Keratinocyte (primary cell): Measurements from ENCODE around the gene MASP2. TPM values are rescaled to one million over a fixed set of nuclear protein-coding genes. Genes with fewer than 3 reads are reported as not detected.
"Not testable (repeated sequence)": the region's sequence is repeated elsewhere in the genome, so short reads cannot be mapped to it uniquely, and the experiment has no call there.

Experiments used
- DNase-seq: peaks from one replicate; pipeline ENCODE4 v3.0.0-alpha.2; 2011; ENCODE audit warnings: low read depth, missing footprints, low spot score
- FAIRE-seq: peaks from 2 replicates; lab custom pipeline; 2011; peaks lifted over from hg19 to GRCh38; lab: Jason Lieb, UNC
- H2AFZ ChIP-seq: 2 replicates; pipeline ENCODE4 v1.6.0; 2012; ENCODE audit warnings: low read length, control low read depth, inconsistent platforms; ENCODE audit not compliant: control insufficient read depth
- H3K27ac ChIP-seq: 2 replicates; pipeline ENCODE4 v1.5.1; 2011; ENCODE audit warnings: low read length; ENCODE audit not compliant: control insufficient read depth, insufficient read depth
- H3K27me3 ChIP-seq: 3 replicates; pipeline ENCODE4 v1.6.0; 2011; ENCODE audit warnings: low read length; ENCODE audit not compliant: control insufficient read depth, insufficient read depth; ENCODE audit errors: extremely low read depth
- H3K36me3 ChIP-seq, 2 experiments: 2 replicates in 1 of 2; 3 replicates in 1 of 2; pipeline ENCODE4 v1.5.1; 2011; ENCODE audit warnings: low read length in 2 of 2, mild to moderate bottlenecking in 1 of 2; ENCODE audit not compliant: control insufficient read depth in 2 of 2, insufficient read depth in 2 of 2; ENCODE audit errors: extremely low read depth in 1 of 2
- H3K4me1 ChIP-seq: 3 replicates; pipeline ENCODE4 v1.5.1; 2011; ENCODE audit warnings: low read length; ENCODE audit not compliant: control insufficient read depth, insufficient read depth; ENCODE audit errors: extremely low read depth
- H3K4me2 ChIP-seq: 3 replicates; pipeline ENCODE4 v1.6.0; 2011; ENCODE audit warnings: low read depth, low read length; ENCODE audit not compliant: control insufficient read depth, insufficient read depth; ENCODE audit errors: extremely low read depth
- H3K4me3 ChIP-seq, 3 experiments: fragments of 200-600 bp in 1 of 3; sonication (generic) in 1 of 3; 2 replicates in 2 of 3; 3 replicates in 1 of 3; pipeline ENCODE4 v1.5.1; 2011 to 2016; ENCODE audit warnings: low read length in 3 of 3, mild to moderate bottlenecking in 3 of 3, control low read depth in 2 of 3, inconsistent platforms in 1 of 3, low read depth in 1 of 3, mixed read lengths in 1 of 3, mixed run types in 1 of 3, moderate library complexity in 1 of 3; ENCODE audit not compliant: control insufficient read depth in 2 of 3, insufficient read depth in 2 of 3; ENCODE audit errors: extremely low read depth in 1 of 3
- H3K79me2 ChIP-seq: 2 replicates; pipeline ENCODE4 v1.6.0; 2012; ENCODE audit warnings: low read length; ENCODE audit not compliant: control insufficient read depth, insufficient read depth
- H3K9ac ChIP-seq: 3 replicates; pipeline ENCODE4 v1.6.0; 2011; ENCODE audit warnings: low read length; ENCODE audit not compliant: control insufficient read depth, insufficient read depth; ENCODE audit errors: extremely low read depth
- H3K9me1 ChIP-seq: 3 replicates; pipeline ENCODE4 v1.6.0; 2011; ENCODE audit warnings: low read length; ENCODE audit not compliant: control insufficient read depth, insufficient read depth; ENCODE audit errors: extremely low read depth
- H3K9me3 ChIP-seq: 2 replicates; pipeline ENCODE4 v1.5.1; 2012; ENCODE audit warnings: low read depth, low read length; ENCODE audit not compliant: control insufficient read depth
- H4K20me1 ChIP-seq: 3 replicates; pipeline ENCODE4 v1.6.0; 2011; ENCODE audit warnings: low read length; ENCODE audit not compliant: control insufficient read depth, insufficient read depth; ENCODE audit errors: extremely low read depth
- EZH2 ChIP-seq: IDR thresholded peaks from one replicate; pipeline ENCODE4 v1.6.1; 2012; ENCODE audit warnings: inconsistent platforms, mild to moderate bottlenecking, low read length, moderate library complexity
- dilution Hi-C: fragments of 300-500 bp; cut with MboI; formaldehyde crosslinking; loops from one replicate; pipeline ENCODE4 v1.7.0; 2020; ENCODE audit warnings: low sequenced_read_pairs; ENCODE audit not compliant: extremely low pct_ligation_motif_present
- polyA plus RNA-seq, 5 experiments: library from polyadenylated mRNA; depleted of rRNA in 3 of 5; stranded (reverse) in 3 of 5; stranded (forward) in 1 of 5; unstranded in 1 of 5; fragments of >200 nt; gene quantifications; 1 replicate in 1 of 5; 2 replicates in 3 of 5; 3 replicates in 1 of 5; pipeline versions ENCODE4 v1.2.1 to v1.2.3, GENCODE V29; 2011 to 2012; ENCODE audit warnings: missing spikeins in 2 of 5, low read depth in 1 of 5, low replicate concordance in 1 of 5
- TF ChIP-seq, protein P1 (sequence below), 3 experiments: IDR thresholded peaks in 1 of 3; conservative IDR thresholded peaks in 1 of 3; optimal IDR thresholded peaks in 1 of 3; 2 replicates in 2 of 3; 3 replicates in 1 of 3; pipeline versions ENCODE3 to v1.5.1; 2011; ENCODE audit warnings: low read length in 3 of 3, mild to moderate bottlenecking in 3 of 3, moderate library complexity in 2 of 3, control low read depth in 1 of 3, inconsistent platforms in 1 of 3; ENCODE audit not compliant: insufficient read depth in 2 of 3; ENCODE audit errors: extremely low read depth in 1 of 3

MASP2 gene
- polyA plus RNA-seq, 1 donor (not counting 4 experiments of a cell fraction or from before 2014, with no cell fraction given): 0.03 TPM

DNA sequence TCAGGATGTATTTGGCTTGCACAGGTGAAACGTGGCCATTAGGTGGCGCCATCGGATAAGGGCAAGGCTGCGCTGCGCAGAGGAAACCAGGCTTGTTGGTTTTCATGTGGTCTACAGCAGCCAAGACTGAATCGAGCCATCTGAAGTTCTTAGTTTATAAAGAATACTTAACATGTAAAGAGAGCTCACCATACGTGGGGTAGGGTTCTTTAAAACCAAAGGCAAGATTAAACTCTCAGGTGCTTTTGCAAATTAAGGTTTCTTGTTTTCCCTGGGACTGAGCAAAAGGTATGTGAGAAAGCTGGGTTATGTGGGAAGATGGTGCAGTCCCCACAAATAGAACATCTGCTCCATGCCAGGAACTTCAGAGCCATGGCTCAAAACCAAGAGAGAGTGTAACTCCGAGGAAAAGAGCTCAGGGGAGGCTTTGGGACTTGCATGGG is 9.3 kb downstream of the MASP2 start:
- dilution Hi-C loops: no loop called here
- H3K4me3 ChIP-seq: no peak overlapping the region
- no peaks in the 10 kb centered on the region for H3K9me3 ChIP-seq
- no peaks in the 10 kb centered on the region for H3K36me3 ChIP-seq
- no peaks in the 10 kb centered on the region for H4K20me1 ChIP-seq
- H2AFZ ChIP-seq: no peak overlapping the region
- no peak for FAIRE-seq
- H3K27me3 ChIP-seq: no peaks in the 10 kb centered on the region
- H3K27ac ChIP-seq: no peak overlapping the region
- peaks cover 3% of the 10 kb centered on the region for H3K4me1 ChIP-seq
- H3K9ac ChIP-seq: no peak overlapping the region
- no peak for TF ChIP-seq EZH2
- TF ChIP-seq, protein P1, sequence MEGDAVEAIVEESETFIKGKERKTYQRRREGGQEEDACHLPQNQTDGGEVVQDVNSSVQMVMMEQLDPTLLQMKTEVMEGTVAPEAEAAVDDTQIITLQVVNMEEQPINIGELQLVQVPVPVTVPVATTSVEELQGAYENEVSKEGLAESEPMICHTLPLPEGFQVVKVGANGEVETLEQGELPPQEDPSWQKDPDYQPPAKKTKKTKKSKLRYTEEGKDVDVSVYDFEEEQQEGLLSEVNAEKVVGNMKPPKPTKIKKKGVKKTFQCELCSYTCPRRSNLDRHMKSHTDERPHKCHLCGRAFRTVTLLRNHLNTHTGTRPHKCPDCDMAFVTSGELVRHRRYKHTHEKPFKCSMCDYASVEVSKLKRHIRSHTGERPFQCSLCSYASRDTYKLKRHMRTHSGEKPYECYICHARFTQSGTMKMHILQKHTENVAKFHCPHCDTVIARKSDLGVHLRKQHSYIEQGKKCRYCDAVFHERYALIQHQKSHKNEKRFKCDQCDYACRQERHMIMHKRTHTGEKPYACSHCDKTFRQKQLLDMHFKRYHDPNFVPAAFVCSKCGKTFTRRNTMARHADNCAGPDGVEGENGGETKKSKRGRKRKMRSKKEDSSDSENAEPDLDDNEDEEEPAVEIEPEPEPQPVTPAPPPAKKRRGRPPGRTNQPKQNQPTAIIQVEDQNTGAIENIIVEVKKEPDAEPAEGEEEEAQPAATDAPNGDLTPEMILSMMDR (optimal IDR thresholded peaks at IDR 0.05 in 1 of 3, IDR thresholded peaks at IDR 0.05 in 1 of 3, conservative IDR thresholded peaks at IDR 0.05 in 1 of 3; ENCODE audit: extremely low read depth in 1 of 3, insufficient read depth in 2 of 3, low read length in 3 of 3): peak; percentile 93 to 99 (median 98)
- H3K79me2 ChIP-seq: no peaks in the 10 kb centered on the region
- no peaks in the 10 kb centered on the region for H3K9me1 ChIP-seq
- no peak overlapping the region for H3K4me2 ChIP-seq
- DNase-seq: peak; percentile 69

DNA sequence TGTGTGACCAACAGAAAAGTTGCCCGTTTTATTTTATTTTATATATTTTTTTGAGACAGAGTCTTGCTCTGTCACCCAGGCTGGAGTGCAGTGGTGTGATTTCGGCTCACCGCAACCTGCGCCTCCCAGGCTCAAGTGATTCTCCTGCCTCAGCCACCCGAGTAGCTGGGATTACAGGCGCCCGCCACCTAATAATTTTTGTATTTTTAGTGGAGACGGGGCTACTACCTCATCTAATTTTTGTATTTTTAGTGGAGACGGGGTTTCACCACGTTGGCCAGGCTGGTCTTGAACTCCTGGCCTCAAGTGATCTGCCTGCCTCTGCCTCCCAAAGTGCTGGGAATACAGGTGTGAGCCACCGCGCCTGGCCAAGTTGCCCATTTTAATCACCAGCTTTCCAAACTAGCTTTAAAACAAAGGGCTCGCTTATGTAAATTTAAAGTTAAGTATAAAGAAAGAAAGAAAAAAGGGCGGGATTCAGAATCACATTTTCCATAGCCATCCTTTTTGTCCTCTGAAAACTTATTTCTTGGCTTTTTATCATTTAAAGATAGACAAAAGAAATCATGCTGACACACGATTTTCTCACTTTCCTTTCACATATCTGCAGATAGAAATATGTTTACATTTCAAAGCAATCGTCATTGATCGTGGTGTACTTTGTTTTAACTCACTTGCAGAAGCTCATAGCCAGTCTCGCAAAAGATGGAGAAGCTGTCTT is 9.9 kb downstream of the MASP2 start:
- H3K27ac ChIP-seq, H3K79me2 ChIP-seq, H3K4me1 ChIP-seq, H4K20me1 ChIP-seq, H3K9me3 ChIP-seq, H3K4me2 ChIP-seq, dilution Hi-C loops, H3K36me3 ChIP-seq, H3K9ac ChIP-seq, DNase-seq, H2AFZ ChIP-seq, H3K4me3 ChIP-seq, H3K27me3 ChIP-seq, H3K9me1 ChIP-seq: not testable (repeated sequence)
- peak; percentile 97 for FAIRE-seq
